Activated naive CD8-positive, alpha-beta T cell treated with anti-CD3 and anti-CD28 coated beads, Interleukin-2, amount 50 U/mL, for 16 hours (primary cell): ENCODE results near the gene CAMSAP1.

Experiments used
- DNase-seq: peaks from one replicate; pipeline ENCODE4 v3.0.0-alpha.2; 2020; ENCODE audit warnings: low read depth, low spot score

The CAMSAP1 gene

DNA sequence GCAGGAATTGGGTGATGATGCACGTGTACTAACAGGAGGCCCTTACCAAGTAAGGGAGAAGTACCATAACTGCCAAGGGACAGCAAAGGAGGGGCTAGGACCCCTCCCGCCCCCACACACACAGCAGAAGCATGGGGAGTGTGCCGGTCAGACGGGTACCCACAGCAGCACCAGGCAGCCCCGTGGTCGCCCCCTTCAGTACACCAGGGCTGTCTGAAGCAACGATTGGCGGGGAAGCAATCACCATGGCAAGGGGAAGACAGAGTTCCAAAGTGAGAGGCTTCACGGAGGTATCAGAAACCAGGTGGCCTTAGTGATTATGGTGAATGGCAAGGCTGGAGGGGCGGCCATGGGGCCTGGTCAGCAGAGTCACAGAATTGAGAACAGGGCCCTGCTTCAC lies 72.2 kb downstream of the CAMSAP1 start:
- DNase-seq: no peak

DNA sequence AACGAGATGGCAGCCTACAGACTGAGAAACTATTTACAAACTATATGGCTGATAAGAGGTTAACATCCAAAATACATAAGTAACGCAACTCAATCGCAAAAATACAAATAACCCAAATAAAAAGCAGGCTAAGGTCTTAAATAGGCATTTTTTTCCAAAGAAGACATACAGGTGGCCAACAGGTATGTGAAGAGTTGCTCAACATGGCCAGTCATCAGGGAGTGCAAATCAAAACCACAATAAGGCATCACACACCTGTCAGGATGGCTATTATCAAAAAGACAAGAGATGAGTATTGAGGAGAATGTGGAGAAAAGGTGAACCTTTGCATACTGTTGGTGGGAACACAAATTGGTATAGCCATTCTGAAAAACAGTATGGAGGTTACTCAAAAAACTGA lies 73.5 kb downstream of the CAMSAP1 start:
- no peak for DNase-seq

DNA sequence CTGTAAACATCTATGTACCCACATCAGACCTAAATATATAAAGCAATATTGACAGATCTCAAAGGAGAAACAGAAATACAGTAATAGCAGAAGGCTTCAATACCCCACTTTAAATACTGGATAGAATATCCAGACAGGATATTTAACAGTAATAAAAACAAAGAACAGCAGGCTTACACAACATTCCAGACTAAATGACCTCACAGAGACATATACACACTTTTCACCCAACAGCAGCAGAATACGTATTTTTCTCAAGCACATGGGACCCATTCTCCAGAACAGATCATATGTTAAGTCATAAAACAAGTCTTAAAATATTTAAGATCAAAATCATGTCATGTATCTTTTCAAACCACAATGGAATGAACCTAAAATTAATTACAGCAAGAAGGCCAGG lies 76.8 kb downstream of the CAMSAP1 start:
- DNase-seq: no peak

DNA sequence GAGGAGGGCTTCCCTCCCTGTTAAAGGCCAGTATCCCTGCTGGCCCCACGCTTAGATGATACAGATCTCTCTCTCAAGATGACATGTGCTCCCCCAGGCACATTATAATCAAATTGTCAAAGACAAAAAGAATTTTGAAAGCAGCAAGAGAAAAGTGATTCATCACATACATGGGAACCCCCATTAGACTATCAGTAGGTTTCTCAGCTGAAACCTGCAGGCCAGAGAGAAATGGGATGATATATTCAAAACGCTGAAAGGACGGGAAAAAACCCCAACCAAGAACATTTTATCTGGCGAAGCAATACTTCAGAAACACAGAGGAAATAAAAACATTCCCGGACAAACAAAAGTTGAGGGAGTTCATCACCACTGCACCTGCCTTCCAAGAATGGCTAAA lies 78.7 kb downstream of the CAMSAP1 start:
- DNase-seq: no peak

DNA sequence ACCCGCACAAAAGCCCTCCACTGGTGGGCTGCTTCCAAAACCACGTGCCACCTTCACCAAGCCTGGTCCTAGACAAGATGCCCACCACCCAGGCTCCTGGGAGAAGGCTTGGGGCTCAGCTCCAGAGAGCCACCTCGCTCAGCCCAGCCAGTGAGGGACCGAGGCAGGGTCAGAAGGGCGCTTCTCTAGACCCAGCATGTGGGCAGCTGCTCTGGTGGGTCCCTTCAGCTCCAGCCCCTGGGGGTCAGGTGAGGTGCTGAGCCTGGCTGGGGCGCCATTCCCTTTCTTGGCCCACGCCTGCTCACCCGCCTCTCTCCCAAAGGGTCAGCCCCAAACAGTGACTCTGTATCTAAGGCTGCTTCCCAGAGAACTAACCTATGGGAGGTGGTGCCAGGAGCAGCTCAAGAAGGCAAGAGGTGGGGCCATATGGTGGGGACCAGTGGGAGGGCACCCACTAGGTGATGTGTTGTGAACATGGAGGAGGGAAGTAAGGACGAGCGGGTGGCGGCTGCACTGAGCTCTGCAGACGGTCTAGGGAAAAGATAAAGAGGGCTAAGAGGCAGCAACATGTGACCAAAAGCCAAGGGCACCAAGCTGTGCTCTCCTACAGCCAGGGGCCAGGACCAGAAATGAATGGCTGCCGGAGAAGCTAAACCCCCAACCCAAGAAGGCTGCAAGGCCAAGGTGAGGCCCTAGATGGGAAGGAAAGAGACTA lies 79.3 kb downstream of the CAMSAP1 start:
- no peak for DNase-seq

DNA sequence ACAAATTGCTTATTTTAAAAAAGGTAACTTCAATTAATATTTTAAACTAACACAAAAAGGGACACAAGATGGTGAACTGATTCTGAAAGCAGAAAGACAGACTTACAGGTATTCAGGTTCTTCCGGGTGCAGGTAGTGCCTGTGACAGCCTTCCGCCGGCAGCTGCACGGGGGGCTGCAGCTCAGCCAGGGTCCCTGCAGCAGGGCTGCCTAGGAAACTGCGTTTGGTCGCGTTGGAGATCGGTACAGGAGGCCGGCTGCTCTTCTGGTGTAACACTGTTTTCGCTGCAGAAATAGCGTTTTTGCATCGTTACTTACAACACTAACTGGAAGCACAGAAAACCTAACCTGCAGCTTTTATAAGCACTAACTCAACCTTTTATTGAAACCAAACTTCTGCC lies 80.0 kb downstream of the CAMSAP1 start:
- no peak for DNase-seq

DNA sequence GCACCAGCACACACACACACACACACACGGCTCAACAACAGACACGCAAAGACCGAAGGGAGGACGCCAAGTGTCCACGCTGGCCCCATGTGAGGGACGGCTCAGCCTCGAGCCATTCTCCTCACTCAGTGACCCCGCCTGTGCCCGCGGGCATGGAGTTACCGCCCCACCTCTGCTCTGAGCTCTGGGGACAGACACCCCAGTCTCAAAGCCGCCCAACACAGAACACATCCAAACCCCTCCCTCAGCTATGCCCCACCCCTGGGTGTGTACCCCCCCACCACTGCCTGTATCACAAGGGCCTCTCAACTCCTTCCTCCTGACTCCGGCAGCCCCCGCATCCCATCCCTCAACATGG lies 81.2 kb downstream of the CAMSAP1 start:
- DNase-seq: no peak

DNA sequence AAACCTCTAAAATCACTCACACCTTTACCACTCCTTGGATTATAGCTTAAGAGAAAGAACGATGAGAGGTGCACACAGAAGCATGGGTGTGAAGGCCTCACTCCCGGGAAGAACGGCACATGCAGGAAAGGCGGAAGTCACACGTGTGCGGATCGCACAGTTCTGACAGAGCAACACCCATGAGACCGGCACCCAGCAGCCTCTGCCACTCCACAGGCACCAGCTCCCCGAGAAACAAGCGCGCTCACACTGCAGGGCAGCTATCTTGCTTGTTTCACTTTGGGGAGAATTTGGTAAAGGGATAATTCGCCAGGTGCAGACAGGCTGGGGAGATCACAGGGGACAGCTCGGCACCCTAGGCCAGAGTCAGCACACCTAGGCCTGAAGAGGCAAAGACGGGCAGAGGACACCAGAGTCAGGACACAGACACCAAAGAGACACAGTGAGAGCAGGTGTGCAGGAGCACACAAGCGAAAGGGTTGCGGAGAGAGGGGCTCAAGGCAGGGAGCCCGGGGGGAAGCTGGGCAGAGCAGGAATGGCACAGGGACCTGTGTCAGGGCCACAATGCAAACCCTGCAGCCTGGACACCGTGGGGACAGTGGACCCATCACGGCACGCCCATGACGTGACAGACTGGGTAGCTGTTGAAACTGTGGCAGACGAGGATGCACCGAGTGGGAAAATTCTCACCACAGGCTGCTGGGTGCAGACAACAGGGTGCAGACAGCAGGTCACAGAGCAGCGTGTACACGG lies 81.7 kb downstream of the CAMSAP1 start:
- no peak for DNase-seq

DNA sequence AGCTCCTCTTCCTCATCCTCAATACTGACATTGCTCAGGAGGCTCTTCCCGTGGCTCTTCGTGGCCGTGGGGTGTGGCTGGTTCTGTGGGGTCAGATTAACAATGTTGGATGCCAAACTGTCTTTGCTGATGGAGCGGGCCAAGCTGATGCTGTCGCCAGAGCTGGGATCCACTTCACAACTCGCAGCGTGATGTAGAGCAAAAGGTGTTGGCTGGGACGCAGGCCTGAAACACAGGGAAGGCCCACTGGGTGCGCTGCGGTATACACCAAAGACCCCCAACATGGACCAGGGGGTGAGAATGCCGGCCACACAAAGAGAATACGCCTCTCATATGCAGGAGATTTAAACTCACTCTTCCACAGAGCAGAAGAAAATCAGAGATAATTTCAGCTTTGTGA lies 84.3 kb downstream of the CAMSAP1 start:
- no peak for DNase-seq

DNA sequence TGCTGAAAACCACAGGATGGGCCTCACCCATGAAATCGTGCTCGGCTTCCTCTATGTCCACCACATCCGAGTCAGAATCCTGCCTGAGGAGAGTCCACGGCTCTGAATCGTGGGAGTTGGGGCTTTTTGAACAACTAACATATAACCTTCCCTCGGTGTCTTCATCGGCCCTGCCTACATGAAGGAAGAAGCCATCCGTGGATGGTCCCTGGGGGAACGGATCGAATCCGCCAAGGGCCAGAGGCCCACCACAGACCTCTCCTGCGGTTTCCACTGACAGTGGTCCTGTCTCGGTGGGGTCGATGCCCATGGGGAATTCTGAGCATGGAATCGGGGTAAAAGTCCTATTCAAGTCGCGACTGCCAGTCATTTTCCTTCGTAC lies 85.0 kb downstream of the CAMSAP1 start:
- no peak for DNase-seq

DNA sequence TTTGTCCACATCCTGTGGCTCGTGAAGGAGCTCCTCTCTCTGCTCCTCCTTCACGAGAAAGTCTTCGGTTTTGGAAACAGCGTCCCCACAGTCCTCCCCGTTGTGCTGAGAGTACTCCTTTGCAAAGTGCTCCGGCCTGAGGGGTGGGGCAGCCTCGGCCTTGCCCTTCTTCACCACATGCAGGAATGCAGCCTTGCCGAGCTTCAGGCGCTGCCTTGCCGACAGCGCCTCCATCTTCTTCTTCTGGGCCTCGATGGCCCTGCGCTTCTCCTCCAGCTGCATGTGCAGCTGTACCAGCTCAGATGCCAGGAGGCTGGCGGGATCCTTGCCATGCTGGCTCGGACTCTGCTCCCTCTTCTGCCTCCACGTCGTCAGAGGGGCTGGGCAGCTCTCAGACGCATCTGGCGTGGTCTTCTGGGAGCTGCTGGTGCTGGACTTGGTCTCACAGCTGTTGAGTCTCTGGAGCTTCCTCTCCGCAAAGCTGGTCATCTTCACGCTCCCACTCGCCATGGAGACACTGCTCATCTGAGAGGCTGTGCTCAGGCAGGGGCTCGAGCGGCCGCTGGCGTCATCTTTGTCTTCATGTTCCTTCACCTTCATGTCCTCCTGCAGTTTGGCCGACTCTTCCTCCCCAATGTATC lies 85.5 kb downstream of the CAMSAP1 start:
- no peak for DNase-seq

DNA sequence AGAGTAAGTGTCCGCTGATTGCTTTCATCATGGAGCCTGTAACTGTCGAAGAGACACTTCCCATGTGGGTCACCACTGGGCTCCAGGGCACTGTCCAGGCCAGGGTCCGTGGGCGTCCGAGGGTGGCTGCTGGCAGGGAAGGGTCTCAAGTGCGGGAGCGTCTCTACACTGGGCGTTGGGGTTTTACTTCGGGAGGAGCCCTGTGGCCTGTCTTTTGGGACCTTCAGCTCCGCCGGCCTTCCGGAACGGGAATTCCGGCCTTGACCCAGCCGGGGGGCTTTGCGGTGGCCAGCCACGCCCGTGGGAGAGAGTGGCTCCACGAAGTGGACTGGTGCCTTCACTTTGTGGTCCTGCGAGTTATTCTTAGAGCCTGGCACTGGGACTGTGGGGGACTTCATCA lies 86.2 kb downstream of the CAMSAP1 start:
- no peak for DNase-seq

DNA sequence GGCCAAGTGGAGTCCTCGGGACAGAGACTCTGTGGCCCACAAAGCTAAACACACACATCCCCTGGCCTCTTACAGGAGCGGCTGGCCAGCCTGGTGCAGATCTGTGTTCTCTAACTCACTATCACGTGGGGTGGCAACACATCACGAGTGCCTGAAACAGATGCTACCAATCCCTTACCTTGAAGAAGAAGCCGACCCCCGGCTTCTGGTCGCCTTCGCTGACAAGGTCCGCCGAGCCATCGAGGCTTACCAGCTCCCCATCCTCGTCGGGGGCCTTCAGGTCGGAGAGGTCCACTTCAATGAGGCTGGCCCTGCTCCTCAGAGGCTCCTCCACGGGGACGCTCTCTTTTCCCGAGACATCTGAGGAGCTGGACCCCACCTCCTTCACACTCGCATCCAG lies 86.7 kb downstream of the CAMSAP1 start:
- no peak for DNase-seq

DNA sequence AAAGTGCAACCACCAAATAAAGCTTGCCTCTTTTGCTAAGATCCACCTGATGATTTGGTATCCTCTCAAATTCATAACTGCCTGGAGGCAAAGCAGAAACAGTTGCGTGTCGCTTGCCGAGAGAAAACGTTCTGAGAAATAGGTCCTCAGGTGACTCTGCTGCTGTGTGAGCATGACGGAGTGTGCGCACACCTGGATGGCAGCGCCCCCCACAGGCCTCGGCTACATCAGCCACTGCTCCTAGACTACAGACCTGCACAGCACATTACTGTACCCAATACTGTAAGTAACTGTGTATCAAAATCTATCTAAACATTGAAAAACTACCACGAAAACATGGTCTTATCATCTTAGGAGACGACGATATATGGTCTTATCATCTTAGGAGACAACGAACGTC lies 87.4 kb downstream of the CAMSAP1 start:
- no peak for DNase-seq

DNA sequence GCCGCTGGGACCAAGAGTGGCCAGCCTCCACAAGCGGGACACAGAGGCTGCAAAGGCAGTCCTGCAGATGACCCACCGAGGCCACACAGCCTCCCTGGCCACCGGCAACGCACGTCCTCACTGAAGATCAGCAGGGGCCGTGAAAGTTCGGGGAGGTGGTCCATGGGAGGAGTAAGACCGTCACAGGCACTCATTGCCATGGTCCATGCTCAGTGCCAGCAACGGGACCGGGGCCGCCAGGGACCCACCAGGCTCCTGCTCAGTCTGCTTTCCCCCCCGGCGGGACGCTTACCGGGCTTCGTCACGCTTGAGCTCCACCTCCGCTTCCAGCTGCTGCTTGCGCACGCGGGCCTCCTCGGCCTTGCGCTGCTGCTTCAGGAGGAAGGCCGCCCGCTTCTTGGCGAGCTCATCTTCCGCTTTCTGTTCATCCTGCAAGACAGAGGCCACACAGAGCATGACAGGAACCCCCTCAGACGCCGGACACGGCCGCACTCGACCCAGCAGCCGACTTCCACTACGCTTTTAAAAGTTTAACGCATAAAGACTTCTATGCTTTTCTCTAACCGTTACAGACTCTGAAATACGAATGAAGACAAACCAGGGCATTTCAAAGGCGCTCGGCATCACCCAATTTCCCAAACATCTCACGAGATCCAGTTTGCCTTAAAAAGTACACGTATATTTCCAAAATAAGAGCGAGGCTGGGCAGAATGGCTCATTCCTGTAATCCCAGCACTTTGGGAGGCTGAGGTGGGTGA lies 88.4 kb downstream of the CAMSAP1 start:
- no peak for DNase-seq

DNA sequence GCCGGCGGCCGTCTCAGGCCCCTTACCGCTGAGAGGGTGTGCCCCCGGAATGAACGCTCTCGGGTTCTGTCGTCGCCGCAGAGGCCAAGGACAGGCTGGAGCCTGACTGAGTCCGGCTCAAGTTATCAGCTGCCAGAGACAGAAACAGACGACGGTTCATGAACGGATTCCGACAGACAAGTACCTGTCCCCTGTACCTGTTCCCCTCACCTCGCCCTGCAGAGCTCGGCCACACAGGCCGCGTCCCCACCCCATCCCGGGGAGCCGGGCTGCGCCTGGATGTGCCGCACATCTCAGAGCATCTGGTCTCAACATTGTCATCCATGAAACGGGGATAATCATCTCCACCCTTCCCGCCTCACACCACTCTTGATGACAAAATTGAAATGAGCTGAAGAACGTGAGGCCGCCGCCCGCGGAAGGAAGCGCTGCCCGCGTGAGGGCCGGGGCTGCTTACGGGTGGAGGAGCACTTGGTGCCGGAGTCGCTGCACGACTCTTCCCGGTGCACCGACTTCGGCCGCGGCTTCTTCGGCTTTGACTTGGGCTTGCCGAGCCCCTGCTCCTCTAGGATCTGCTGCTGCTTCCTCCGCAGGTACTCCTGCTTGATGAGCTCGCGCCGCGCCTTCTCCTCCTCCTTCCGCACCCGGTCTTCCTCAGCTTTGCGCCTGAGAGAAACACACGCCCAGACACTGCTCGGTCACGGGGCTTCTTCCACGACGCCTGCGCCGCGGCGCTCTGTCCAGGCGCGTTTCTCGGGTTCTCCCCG lies 89.2 kb downstream of the CAMSAP1 start:
- DNase-seq: no peak

DNA sequence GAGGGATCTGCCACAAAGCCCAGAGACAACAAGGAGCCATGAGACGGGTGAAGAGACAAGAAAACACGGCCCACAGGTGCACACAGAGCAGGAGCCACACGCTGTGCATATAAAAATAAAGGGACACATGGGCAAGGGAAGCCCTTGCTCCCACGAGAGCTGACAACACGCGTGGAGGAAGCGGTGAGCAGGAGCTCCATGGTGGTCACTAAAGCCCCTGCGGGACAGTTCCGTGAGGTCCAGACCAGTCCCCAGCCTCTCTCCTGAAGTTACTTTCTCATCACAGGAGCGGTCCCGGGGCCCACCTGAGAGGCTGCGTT lies 90.7 kb downstream of the CAMSAP1 start:
- no peak for DNase-seq

DNA sequence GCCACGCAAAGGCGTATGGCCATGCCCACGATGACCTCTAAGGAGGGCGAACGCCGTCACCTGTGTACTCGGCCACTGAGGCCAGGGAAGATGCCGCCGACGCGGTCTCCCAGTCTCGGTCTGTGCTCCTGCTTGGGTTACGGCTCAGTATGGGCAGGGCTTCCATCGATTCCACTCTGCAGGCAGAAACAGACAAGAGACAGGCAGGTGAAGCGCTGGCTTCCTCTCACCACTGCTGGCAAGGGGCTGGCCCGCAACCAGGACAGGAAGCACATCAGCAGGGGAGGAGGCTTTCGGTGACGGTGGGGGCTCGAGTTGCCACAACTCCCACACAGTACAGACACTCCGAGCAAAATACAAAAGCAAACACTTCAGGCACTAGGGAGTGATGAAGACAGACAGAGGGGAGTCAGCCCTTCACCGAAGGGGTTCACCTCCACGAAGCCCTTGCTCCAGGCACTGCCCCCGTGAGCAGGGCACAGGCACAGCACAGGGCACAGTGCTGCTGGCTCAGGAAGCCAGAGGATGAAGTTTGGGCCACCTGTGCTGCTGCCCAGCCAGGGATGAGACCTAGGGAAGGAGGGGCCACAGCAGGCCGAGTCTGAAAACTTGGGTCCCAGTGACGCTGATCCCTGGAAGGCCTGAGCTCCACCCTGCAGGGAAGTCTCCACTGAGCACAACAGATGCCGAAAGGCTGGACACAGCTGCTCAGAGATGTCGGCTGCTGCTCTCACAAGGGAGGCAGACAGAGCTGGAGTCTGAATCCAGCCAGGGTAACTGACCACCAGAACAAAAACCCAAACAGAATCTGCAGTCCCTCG lies 91.3 kb downstream of the CAMSAP1 start:
- DNase-seq: no peak

DNA sequence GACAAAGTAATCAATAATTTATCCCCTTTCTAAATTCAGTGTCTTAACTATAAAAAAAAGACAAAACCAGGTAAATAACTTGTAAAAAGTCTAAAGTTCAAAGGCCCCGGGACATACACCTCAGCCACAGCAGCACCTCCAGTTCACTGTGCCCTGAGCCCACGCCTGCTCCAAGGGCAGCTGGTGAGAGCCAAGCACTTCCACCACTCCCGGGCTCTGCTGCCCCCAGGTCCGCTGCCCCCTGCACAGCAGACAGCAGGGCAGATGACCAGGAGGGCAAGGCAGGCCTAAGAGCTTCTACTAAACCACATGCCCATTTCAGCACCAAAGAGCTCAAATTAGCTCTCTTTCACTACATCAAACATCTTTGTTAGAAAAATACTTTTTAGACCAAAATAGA lies 91.9 kb downstream of the CAMSAP1 start:
- DNase-seq: no peak

DNA sequence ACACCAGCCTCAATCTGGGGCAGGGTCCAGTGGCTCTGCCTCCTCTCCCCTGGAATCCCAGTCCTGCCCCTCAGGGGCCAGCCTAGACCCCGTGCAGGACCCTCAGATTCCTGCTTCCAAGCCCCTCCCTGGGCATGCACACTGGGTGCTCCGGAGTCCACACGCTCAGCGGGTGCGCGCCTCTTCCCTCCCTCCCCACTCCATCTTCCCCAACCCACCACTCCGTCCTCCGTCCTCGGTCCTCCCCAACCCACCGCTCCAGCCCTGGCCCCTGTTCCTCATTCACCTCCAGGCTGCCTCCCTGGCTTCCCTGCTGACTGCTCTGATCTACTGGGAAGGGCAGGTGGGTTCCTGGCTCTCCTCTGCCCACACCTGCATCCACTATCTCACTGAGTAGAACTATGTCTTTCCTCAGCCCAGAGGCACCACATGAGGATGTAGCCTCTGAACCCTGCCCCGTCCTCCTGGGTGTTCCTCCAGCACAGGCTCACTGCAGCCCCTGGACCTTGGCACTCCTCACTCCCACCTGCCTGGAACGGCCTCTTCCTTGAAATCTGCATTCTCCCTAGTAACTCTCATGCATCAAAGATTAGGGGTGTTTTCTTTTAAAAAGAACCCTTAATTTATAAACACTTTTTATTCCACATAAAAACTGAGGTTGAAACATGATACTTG lies 92.8 kb downstream of the CAMSAP1 start:
- no peak for DNase-seq
